GM23248 (cell line): ENCODE measurements around the gene NUDT16L1.

Experiments
- EZH2 ChIP-seq: fragments of 200-600 bp; sonication (generic); IDR thresholded peaks from 2 replicates; pipeline ENCODE4 v1.6.1; 2018; ENCODE audit warnings: antibody characterized with exemption, mild to moderate bottlenecking; ENCODE audit not compliant: insufficient read depth, poor library complexity, severe bottlenecking
- EZH2phosphoT487 ChIP-seq: fragments of 200-600 bp; sonication (generic); IDR thresholded peaks from 2 replicates; pipeline ENCODE4 v1.6.1; 2018; ENCODE audit warnings: antibody characterized with exemption, moderate library complexity, mild to moderate bottlenecking, low read depth; ENCODE audit not compliant: insufficient read depth

- TF ChIP-seq EZH2phosphoT487: no peak
- TF ChIP-seq EZH2: no peak
Observed at GRCh38 chr16:4733211-4733742, 39.9 kb downstream of the NUDT16L1 start.
